HepG2 (cell line): ENCODE results near the gene PLD4. TPM values are rescaled to one million over a fixed set of nuclear protein-coding genes. Genes with fewer than 3 reads are reported as not detected.

Experiments
- ATAC-seq: fragments of 200-7000 bp; cut with Tn5 transposase; 3 replicates; pipeline ENCODE4 v1.9.1; 2020; ENCODE audit warnings: mild to moderate bottlenecking, moderate library complexity
- BruUV-seq: library from RNA; stranded (reverse); fragments of 400-500 nt; replicated peaks from 2 replicates; lab custom pipeline; 2021; lab: Mats Ljungman, UMichigan
- CTCF ChIA-PET: fragments of 300-600 bp; formaldehyde crosslinking; extraction: SDS; loops from one replicate; lab custom pipeline; 2021; ENCODE audit warnings: low total read pairs, inconsistent platforms, low intra/inter-chr PET ratio; lab: Yijun Ruan, JAX
- POLR2A ChIA-PET: fragments of 350-600 bp; sonication (Branson Sonifier 250); formaldehyde crosslinking; loops from one replicate; lab custom pipeline; 2020; ENCODE audit warnings: antibody characterized with exemption, inconsistent platforms; lab: Yijun Ruan, JAX
- DNase-seq: peaks from one replicate; pipeline ENCODE4 v3.0.0-alpha.2; 2015; ENCODE audit warnings: low spot score
- FAIRE-seq: peaks from 3 replicates; lab custom pipeline; 2011; peaks lifted over from hg19 to GRCh38; lab: Jason Lieb, UNC
- H2AFZ ChIP-seq: one replicate; pipeline ENCODE4 v1.6.1; 2011; ENCODE audit warnings: low read length, inconsistent platforms
- H3K27ac ChIP-seq: fragments of 300-600 bp; 3 replicates; pipeline ENCODE4 v1.8.0; 2011; ENCODE audit warnings: mixed run types, mild to moderate bottlenecking, mixed read lengths, low read length, inconsistent platforms; ENCODE audit not compliant: insufficient read depth; ENCODE audit errors: extremely low read length
- H3K27me3 ChIP-seq, 2 experiments: fragments of 200-600 bp in 1 of 2; 2 replicates in 1 of 2; 3 replicates in 1 of 2; pipeline versions ENCODE4 v1.6.0 to v1.8.0; 2011; ENCODE audit warnings: low read length in 2 of 2, mild to moderate bottlenecking in 2 of 2, moderate library complexity in 2 of 2, inconsistent platforms in 1 of 2; ENCODE audit not compliant: insufficient read depth in 2 of 2, control insufficient read depth in 1 of 2
- H3K36me3 ChIP-seq, 2 experiments: fragments of 200-600 bp in 1 of 2; replicated peaks in 1 of 2; 2 replicates in 1 of 2; 3 replicates in 1 of 2; pipeline versions ENCODE4 v1.5.1 to v1.8.0; 2011; ENCODE audit warnings: low read length in 2 of 2, inconsistent platforms in 1 of 2; ENCODE audit not compliant: insufficient read depth in 2 of 2, control insufficient read depth in 1 of 2
- H3K4me1 ChIP-seq: 2 replicates; pipeline ENCODE4 v1.5.1; 2012; ENCODE audit warnings: low read length, inconsistent platforms; ENCODE audit not compliant: insufficient read depth
- H3K4me2 ChIP-seq: 2 replicates; pipeline ENCODE4 v1.6.0; 2011; ENCODE audit warnings: low read depth, low read length, inconsistent platforms
- H3K4me3 ChIP-seq, 3 experiments: fragments of 200-600 bp in 1 of 3; sonication (generic), shearing (Covaris generic) in 1 of 3; replicated peaks in 1 of 3; 2 replicates each; pipeline ENCODE4 v1.5.1; 2011 to 2016; ENCODE audit warnings: low read length in 3 of 3, inconsistent platforms in 2 of 3, low read depth in 2 of 3, mild to moderate bottlenecking in 2 of 3, control low read depth in 1 of 3, mixed read lengths in 1 of 3; ENCODE audit not compliant: insufficient read depth in 1 of 3
- H3K79me2 ChIP-seq: one replicate; pipeline ENCODE4 v1.6.1; 2011; ENCODE audit warnings: low read length, inconsistent platforms; ENCODE audit not compliant: insufficient read depth
- H3K9ac ChIP-seq: 2 replicates; pipeline ENCODE4 v1.6.0; 2011; ENCODE audit warnings: mild to moderate bottlenecking, low read depth, low read length, inconsistent platforms; ENCODE audit not compliant: insufficient read depth
- H3K9me3 ChIP-seq: 2 replicates; pipeline ENCODE4 v1.5.1; 2012; ENCODE audit warnings: mild to moderate bottlenecking, low read length
- H4K20me1 ChIP-seq: 2 replicates; pipeline ENCODE4 v1.6.0; 2011; ENCODE audit warnings: inconsistent platforms, mild to moderate bottlenecking, low read length, moderate library complexity; ENCODE audit not compliant: insufficient read depth
- CBX2 ChIP-seq, 2 experiments: fragments of 200-600 bp in 1 of 2; sonication (generic); formaldehyde crosslinking in 1 of 2; IDR thresholded peaks; 2 replicates each; pipeline versions ENCODE4 v1.7.0 to v1.8.1; 2018 to 2022; ENCODE audit warnings: low read depth in 2 of 2, low read length in 1 of 2, mild to moderate bottlenecking in 1 of 2, missing genetic modification reagents in 1 of 2
- GMEB1 ChIP-seq: sonication (generic); formaldehyde crosslinking; IDR thresholded peaks from 2 replicates; pipeline ENCODE4 v1.5.1; 2020; ENCODE audit warnings: missing genetic modification reagents, mild to moderate bottlenecking, borderline replicate concordance
- KLF15 ChIP-seq: sonication (generic); formaldehyde crosslinking; IDR thresholded peaks from 2 replicates; pipeline ENCODE4 v1.8.1; 2023; ENCODE audit warnings: borderline replicate concordance, mild to moderate bottlenecking, inconsistent platforms, missing genetic modification reagents, mixed read lengths
- MIER3 ChIP-seq: IDR thresholded peaks from 2 replicates; pipeline ENCODE4 v1.6.1; 2016; ENCODE audit warnings: missing compliant biosample characterization, borderline replicate concordance
- NR2C2 ChIP-seq: sonication (generic); formaldehyde crosslinking; IDR thresholded peaks from 2 replicates; pipeline ENCODE4 v1.4.0; 2020; ENCODE audit warnings: missing genetic modification reagents, mild to moderate bottlenecking, moderate library complexity, borderline replicate concordance
- PAX8 ChIP-seq: sonication (generic); formaldehyde crosslinking; IDR thresholded peaks from 2 replicates; pipeline ENCODE4 v1.8.0; 2022; ENCODE audit warnings: mild to moderate bottlenecking, missing genetic modification reagents, borderline replicate concordance
- RAD51 ChIP-seq: fragments of 450-650 bp; IDR thresholded peaks from 2 replicates; pipeline ENCODE4 v1.6.1; 2016; ENCODE audit warnings: borderline replicate concordance
- SNAPC4 ChIP-seq: sonication (generic); formaldehyde crosslinking; IDR thresholded peaks from 2 replicates; pipeline ENCODE4 v1.4.0; 2020; ENCODE audit warnings: mild to moderate bottlenecking, missing genetic modification reagents
- SRSF1 ChIP-seq: fragments of 200-400 bp; formaldehyde crosslinking; optimal IDR thresholded peaks from 2 replicates; pipeline ENCODE3; 2017; ENCODE audit warnings: mild to moderate bottlenecking, low read depth, low read length, moderate library complexity
- ZNF496 ChIP-seq: sonication (generic); formaldehyde crosslinking; IDR thresholded peaks from 2 replicates; pipeline ENCODE4 v1.8.1; 2023; ENCODE audit warnings: mild to moderate bottlenecking, moderate library complexity, missing genetic modification reagents; ENCODE audit not compliant: insufficient replicate concordance
- ZNF687 ChIP-seq: sonication (generic); formaldehyde crosslinking; IDR thresholded peaks from 2 replicates; pipeline ENCODE4 v1.5.1; 2020; ENCODE audit warnings: mild to moderate bottlenecking, missing genetic modification reagents, moderate library complexity
- ZNF772 ChIP-seq: sonication (generic); formaldehyde crosslinking; IDR thresholded peaks from 2 replicates; pipeline ENCODE4 v1.5.0; 2020; ENCODE audit warnings: mild to moderate bottlenecking, missing genetic modification reagents
- ZNF788 ChIP-seq: sonication (generic); formaldehyde crosslinking; IDR thresholded peaks from 2 replicates; pipeline ENCODE4 v1.5.0; 2020; ENCODE audit warnings: mild to moderate bottlenecking, missing genetic modification reagents, borderline replicate concordance
- ZSCAN12 ChIP-seq: sonication (generic); formaldehyde crosslinking; IDR thresholded peaks from 2 replicates; pipeline ENCODE4 v1.9.0; 2021; ENCODE audit warnings: mild to moderate bottlenecking, missing genetic modification reagents
- WGBS: methylation state at CpG from one replicate; pipeline ENCODE4 v1.1.6; 2017; ENCODE audit warnings: low lambda C conversion rate; 5-methylcytosine and 5-hydroxymethylcytosine counted together
- in situ Hi-C: cut with HindIII; loops from 2 replicates; pipeline ENCODE4 v1.10.0; 2017; ENCODE audit warnings: low pct_unique_long_range_greater_than_20kb; ENCODE audit not compliant: extremely low pct_ligation_motif_present
- intact Hi-C: fragments of 100-400 bp; cut with micrococcal nuclease; formaldehyde crosslinking; loops from one replicate; pipeline ENCODE4 v1.10.0; 2022; ENCODE audit not compliant: unreplicated experiment
- polyA plus RNA-seq, 8 experiments: library from polyadenylated mRNA; depleted of rRNA in 3 of 8; stranded (reverse) in 7 of 8; unstranded in 1 of 8; fragments of >200 nt; fragmentation: Illumina TruSeq in 4 of 8; extraction: Trizol in 4 of 8; gene quantifications; 2 replicates each; pipeline versions ENCODE4 v1.2.1 to v1.2.3, GENCODE V29; 2011 to 2016; ENCODE audit warnings: low read depth in 4 of 8, missing spikeins in 1 of 8, mixed read lengths in 1 of 8; ENCODE audit not compliant: insufficient read depth in 1 of 8
- total RNA-seq, 5 experiments: library from RNA; depleted of rRNA; stranded (reverse); fragments of >200 nt; fragmentation: Illumina TruSeq; extraction: Trizol; gene quantifications; 2 replicates each; pipeline ENCODE4 v1.2.3, GENCODE V29; 2016; ENCODE audit warnings: low read depth in 1 of 5

PLD4 gene
- total and polyA plus RNA-seq, 2 of the 13 experiments (the other 11 are each of a cell fraction or from before 2014, with no cell fraction given) = not detected

GRCh38 chr14:104942586-104942985 is 17.9 kb downstream of the PLD4 start:
- WGBS = no CpG with 5 or more reads among the region's 16 CpGs
- H3K4me3 ChIP-seq = no peak overlapping the region
- peaks cover 7 to 67% of the 10 kb centered on the region in 2 experiments for H3K27me3 ChIP-seq
- no peaks in the 10 kb centered on the region for H3K79me2 ChIP-seq
- H2AFZ ChIP-seq = no peak overlapping the region
- ATAC-seq (no peak), FAIRE-seq (no peak), DNase-seq (no peak)
- no peak overlapping the region for H3K4me2 ChIP-seq
- POLR2A ChIA-PET = no interaction called here
- no peaks in the 10 kb centered on the region for H4K20me1 ChIP-seq
- in situ Hi-C loops (no loop called here), intact Hi-C loops (no loop called here)
- no peaks in the 10 kb centered on the region for H3K4me1 ChIP-seq
- no peak overlapping the region for H3K27ac ChIP-seq
- H3K9me3 ChIP-seq = no peaks in the 10 kb centered on the region
- no peaks in the 10 kb centered on the region for H3K36me3 ChIP-seq
- CTCF ChIA-PET = no interaction called here
- no peak overlapping the region for H3K9ac ChIP-seq
- BruUV-seq = no TSS peak
- TF ChIP-seq RAD51 (no peak), ZNF687 (no peak), ZNF496 (CRISPR knock-in tag) (no peak), SNAPC4 (no peak), PAX8 (CRISPR knock-in tag) (no peak), NR2C2 (CRISPR knock-in tag) (no peak), GMEB1 (CRISPR knock-in tag) (no peak), MIER3 (CRISPR knock-in tag) (no peak), ZSCAN12 (CRISPR knock-in tag) (no peak), ZNF788 (CRISPR knock-in tag) (no peak), SRSF1 (no peak), KLF15 (no peak), CBX2 (IDR thresholded peaks at IDR 0.05; ENCODE audit: low read depth, low read length) (no peak), CBX2 (CRISPR knock-in tag; IDR thresholded peaks at IDR 0.05; ENCODE audit: low read depth) (no peak), ZNF772 (CRISPR knock-in tag) (no peak)
